ENCODE data around the gene TBCEL. TPM values are rescaled to one million over a fixed set of nuclear protein-coding genes. Genes with fewer than 3 reads are reported as not detected.

TBCEL gene
- total and polyA plus RNA-seq, 10 of the 15 experiments (the other 5 are each of a cell fraction or from before 2014, with no cell fraction given): 2.0 to 10.4 (median 7.3) TPM

DNA sequence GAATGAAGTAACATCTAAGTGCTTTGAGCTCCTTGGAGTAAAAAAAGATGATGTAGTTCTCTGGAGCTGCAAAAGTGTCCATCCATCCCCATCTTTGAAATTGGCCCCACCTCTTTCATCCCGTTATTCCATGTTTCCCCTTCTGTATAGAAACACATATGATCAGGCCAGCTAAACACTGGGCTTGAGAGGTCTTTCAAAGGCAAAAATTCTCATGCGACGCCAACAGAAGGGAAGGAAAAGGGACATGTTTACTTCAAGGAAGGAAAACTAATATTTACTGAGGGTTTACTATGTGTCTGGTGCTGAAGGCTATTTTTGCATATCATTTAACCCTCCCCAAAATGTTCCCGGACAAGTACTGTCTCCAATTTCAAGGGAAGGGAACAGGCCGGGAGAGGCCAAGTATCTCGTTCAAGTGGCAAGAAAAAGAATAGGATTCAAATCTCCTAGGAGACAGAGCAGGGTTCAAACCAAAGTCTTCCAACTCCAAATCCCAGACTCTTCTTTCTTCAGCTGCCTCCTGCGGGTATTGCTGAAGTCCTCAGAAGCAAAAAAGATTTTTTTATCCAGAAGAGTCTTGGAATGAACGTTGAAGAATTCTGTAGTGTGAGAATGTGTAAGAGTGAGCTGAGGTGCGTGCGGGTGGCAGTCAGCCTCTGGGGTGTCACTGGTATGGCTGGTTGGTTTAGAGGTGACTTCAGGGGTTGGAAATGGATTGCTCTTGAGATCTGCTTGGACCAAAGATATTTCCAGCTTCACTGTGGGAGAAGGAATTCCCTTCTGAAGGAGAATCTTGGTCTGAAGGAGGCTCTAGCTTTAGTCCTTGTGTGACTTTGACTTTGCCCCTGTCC lies 87.2 kb downstream of the TBCEL start:
- no peaks in the 10 kb centered on the region for H3K79me2 ChIP-seq (ENCODE audit: control insufficient read depth, insufficient read depth, low read length)
- no peaks in the 10 kb centered on the region for H4K20me1 ChIP-seq (ENCODE audit: control insufficient read depth, insufficient read depth)
- 46% methylated on average over 10 of the region's 10 CpGs for WGBS (ENCODE audit: insufficient coverage, insufficient replicate concordance, low lambda C conversion rate, missing lambda C conversion rate)
- FAIRE-seq (no peak), ATAC-seq (no peak), DNase-seq (ENCODE audit: low read depth, low spot score) (no peak)
- in situ Hi-C loops (cut with MboI): no loop called here
- RAD21 ChIA-PET (ENCODE audit: unreplicated experiment): interaction anchor here (0.9 to 1.8 kb wide), 3 partner anchors 84 to 183 kb away, joined by 3 to 5 read pairs (median 3); no protein-coding TSS in a partner anchor
- SMC1A ChIA-PET (ENCODE audit: uncharacterized antibody, unreplicated experiment): interaction anchor here (0.9 to 1.9 kb wide), 5 partner anchors 27 to 176 kb away, joined by 3 to 6 read pairs (median 3); no protein-coding TSS in a partner anchor
- TF ChIP-seq SMARCA5 (IDR thresholded peaks at IDR 0.05) (no peak), IKZF1 (conservative IDR thresholded peaks at IDR 0.05) (no peak), JUND (IDR thresholded peaks at IDR 0.05; ENCODE audit: low read depth, low read length) (no peak), NR2C2 (IDR thresholded peaks at IDR 0.05; ENCODE audit: borderline replicate concordance, control insufficient read depth, insufficient read length, low read depth) (no peak), NBN (IDR thresholded peaks at IDR 0.05) (no peak), CBX5 (IDR thresholded peaks at IDR 0.05; ENCODE audit: low read depth) (no peak), ETV6 (conservative IDR thresholded peaks at IDR 0.05 in 1 of 2, IDR thresholded peaks at IDR 0.05 in 1 of 2; ENCODE audit: borderline replicate concordance in 1 of 2, low read depth in 1 of 2) (no peak), NRF1 (conservative IDR thresholded peaks at IDR 0.05; ENCODE audit: low read depth, low read length) (no peak)
- TF ChIP-seq, protein P1, sequence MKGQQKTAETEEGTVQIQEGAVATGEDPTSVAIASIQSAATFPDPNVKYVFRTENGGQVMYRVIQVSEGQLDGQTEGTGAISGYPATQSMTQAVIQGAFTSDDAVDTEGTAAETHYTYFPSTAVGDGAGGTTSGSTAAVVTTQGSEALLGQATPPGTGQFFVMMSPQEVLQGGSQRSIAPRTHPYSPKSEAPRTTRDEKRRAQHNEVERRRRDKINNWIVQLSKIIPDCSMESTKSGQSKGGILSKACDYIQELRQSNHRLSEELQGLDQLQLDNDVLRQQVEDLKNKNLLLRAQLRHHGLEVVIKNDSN (IDR thresholded peaks at IDR 0.05; ENCODE audit: borderline replicate concordance, extremely low read length, insufficient read depth, low read depth, low read length): no peak
- POLR2A ChIA-PET: no interaction called here
- intact Hi-C loops (cut with micrococcal nuclease; ENCODE audit: unreplicated experiment): loop anchor here (5.0 to 10.0 kb wide), 2 partner anchors 306 to 599 kb away; partner anchors contain the start of gene GRIK4
- H3K36me3 ChIP-seq (ENCODE audit: control insufficient read depth in 2 of 2, insufficient read depth in 2 of 2, low read length in 1 of 2): no peaks in the 10 kb centered on the region
- peaks cover 0 to 6% of the 10 kb centered on the region in 2 experiments; a peak in 2 of 4 replicates for H3K27me3 ChIP-seq (replicated peaks in 1 of 2; ENCODE audit: control insufficient read depth in 2 of 2, insufficient read depth in 2 of 2, low read length in 1 of 2)
- H3K4me2 ChIP-seq (ENCODE audit: control insufficient read depth, insufficient read depth): no peak overlapping the region
- H3K4me1 ChIP-seq (ENCODE audit: control insufficient read depth, insufficient read depth, low read length): no peaks in the 10 kb centered on the region
- no peak overlapping the region for H3K9ac ChIP-seq (ENCODE audit: control insufficient read depth, insufficient read depth, low read length)
- H2AFZ ChIP-seq (ENCODE audit: control insufficient read depth, low read depth, low read length): no peak overlapping the region
- no TSS peak for BruUV-seq (replicated peaks)
- CTCF ChIA-PET: interaction anchor here (0.6 to 1.5 kb wide), 9 partner anchors 51 to 773 kb away, joined by 3 to 6 read pairs (median 4); no protein-coding TSS in a partner anchor
- H3K9me3 ChIP-seq (replicated peaks; ENCODE audit: control insufficient read depth, insufficient read depth, low read length): no peaks in the 10 kb centered on the region
- H3K27ac ChIP-seq (ENCODE audit: control insufficient read depth, insufficient read depth): no peak overlapping the region
- H3K4me3 ChIP-seq: no peak overlapping the region
